Nephron progenitor cell (in vitro differentiated cells): ENCODE measurements around the gene MXI1.

Experiments
- DNase-seq: peaks from one replicate; pipeline ENCODE4 v3.0.0; 2021
- H3K27ac Mint-ChIP-seq: 2 replicates; pipeline ENCODE4 v1.8.0; 2021; ENCODE audit warnings: mild to moderate bottlenecking, moderate library complexity, mixed read lengths
- H3K27me3 Mint-ChIP-seq: 2 replicates; pipeline ENCODE4 v1.8.0; 2021; ENCODE audit warnings: mild to moderate bottlenecking, low read depth, mixed read lengths; ENCODE audit not compliant: poor library complexity
- H3K36me3 Mint-ChIP-seq: 2 replicates; pipeline ENCODE4 v1.8.0; 2021; ENCODE audit warnings: low read depth, mixed read lengths
- H3K4me1 Mint-ChIP-seq: 2 replicates; pipeline ENCODE4 v1.8.0; 2021; ENCODE audit warnings: mixed read lengths
- H3K4me3 Mint-ChIP-seq: 2 replicates; pipeline ENCODE4 v1.8.0; 2021; ENCODE audit warnings: mild to moderate bottlenecking, moderate library complexity, mixed read lengths
- H3K9me3 Mint-ChIP-seq: 2 replicates; pipeline ENCODE4 v1.8.0; 2021; ENCODE audit warnings: mild to moderate bottlenecking, moderate library complexity, mixed read lengths
- CTCF ChIP-seq: fragments of 200-600 bp; sonication (generic); IDR thresholded peaks from 2 replicates; pipeline ENCODE4 v1.5.0; 2021; ENCODE audit warnings: antibody characterized with exemption

The MXI1 gene

GRCh38 chr10:110274647-110275046 is 67.2 kb downstream of the MXI1 start:
- no peak for DNase-seq
- no peak for TF ChIP-seq CTCF
- no peaks in the 10 kb centered on the region for H3K9me3 Mint-ChIP-seq
- peaks cover 3% of the 10 kb centered on the region for H3K27me3 Mint-ChIP-seq
- H3K27ac Mint-ChIP-seq, result peak overlapping the region; percentile 43
- peaks cover 5% of the 10 kb centered on the region for H3K36me3 Mint-ChIP-seq
- peaks cover 37% of the 10 kb centered on the region for H3K4me1 Mint-ChIP-seq
- H3K4me3 Mint-ChIP-seq, result no peak overlapping the region

GRCh38 chr10:110275128-110275729 is 67.8 kb downstream of the MXI1 start:
- Mint-ChIP-seq H3K4me3 (no peak overlapping the region), H3K27ac (no peak overlapping the region), H3K4me1 (peaks cover 37% of the 10 kb centered on the region), H3K27me3 (peaks cover 3% of the 10 kb centered on the region), H3K9me3 (no peaks in the 10 kb centered on the region), H3K36me3 (peaks cover 9% of the 10 kb centered on the region)
- TF ChIP-seq CTCF, result no peak
- no peak for DNase-seq

- Mint-ChIP-seq H3K27me3 (peaks cover 3% of the 10 kb centered on the region), H3K4me1 (peaks cover 37% of the 10 kb centered on the region), H3K36me3 (peaks cover 21% of the 10 kb centered on the region), H3K27ac (no peak overlapping the region), H3K9me3 (no peaks in the 10 kb centered on the region), H3K4me3 (no peak overlapping the region)
- no peak for DNase-seq
- TF ChIP-seq CTCF, result no peak
Measured at GRCh38 chr10:110276603-110277002, 69.2 kb downstream of the MXI1 start.

GRCh38 chr10:110277591-110277990 is 70.2 kb downstream of the MXI1 start:
- Mint-ChIP-seq H3K4me3 (no peak overlapping the region), H3K36me3 (peaks cover 21% of the 10 kb centered on the region), H3K9me3 (no peaks in the 10 kb centered on the region), H3K27ac (no peak overlapping the region), H3K27me3 (peaks cover 3% of the 10 kb centered on the region), H3K4me1 (peaks cover 37% of the 10 kb centered on the region)
- no peak for DNase-seq
- TF ChIP-seq CTCF, result no peak

GRCh38 chr10:110278562-110279406 is 71.4 kb downstream of the MXI1 start:
- Mint-ChIP-seq H3K4me3 (no peak overlapping the region), H3K9me3 (no peaks in the 10 kb centered on the region), H3K36me3 (peaks cover 21% of the 10 kb centered on the region), H3K27ac (no peak overlapping the region), H3K4me1 (peaks cover 28% of the 10 kb centered on the region), H3K27me3 (peaks cover 3% of the 10 kb centered on the region)
- TF ChIP-seq CTCF, result no peak
- DNase-seq, result no peak
